Measurements from ENCODE around the gene CHRNA7.

GRCh38 chr15:32121384-32121695, 91.0 kb downstream of the CHRNA7 start:
- TF ChIP-seq CUX1 (IDR thresholded peaks at IDR 0.05; ENCODE audit: insufficient replicate concordance, low read depth, low read length) (no peak), SPI1 (IDR thresholded peaks at IDR 0.05; ENCODE audit: borderline replicate concordance, insufficient read depth, low read depth, low read length) (no peak)

Data from GM12878 (cell line).